GM12865 (cell line): ENCODE measurements around the gene WNT3A.
A peak's percentile ranks its signal among the peaks of the same experiment; 100 is the strongest.

Experiments
- DNase-seq: peaks from one replicate; pipeline ENCODE4 v3.0.0; 2010; ENCODE audit warnings: low read depth
- H3K4me3 ChIP-seq: 2 replicates; pipeline ENCODE4 v1.5.1; 2011; ENCODE audit warnings: mild to moderate bottlenecking, low read depth, low read length, control low read depth
- TF ChIP-seq, protein P1 (sequence below): IDR thresholded peaks from 2 replicates; pipeline ENCODE4 v1.5.1; 2011; ENCODE audit warnings: low read length, control low read depth, low read depth, inconsistent platforms; ENCODE audit not compliant: insufficient read depth; ENCODE audit errors: missing control alignments

Gene WNT3A

DNA sequence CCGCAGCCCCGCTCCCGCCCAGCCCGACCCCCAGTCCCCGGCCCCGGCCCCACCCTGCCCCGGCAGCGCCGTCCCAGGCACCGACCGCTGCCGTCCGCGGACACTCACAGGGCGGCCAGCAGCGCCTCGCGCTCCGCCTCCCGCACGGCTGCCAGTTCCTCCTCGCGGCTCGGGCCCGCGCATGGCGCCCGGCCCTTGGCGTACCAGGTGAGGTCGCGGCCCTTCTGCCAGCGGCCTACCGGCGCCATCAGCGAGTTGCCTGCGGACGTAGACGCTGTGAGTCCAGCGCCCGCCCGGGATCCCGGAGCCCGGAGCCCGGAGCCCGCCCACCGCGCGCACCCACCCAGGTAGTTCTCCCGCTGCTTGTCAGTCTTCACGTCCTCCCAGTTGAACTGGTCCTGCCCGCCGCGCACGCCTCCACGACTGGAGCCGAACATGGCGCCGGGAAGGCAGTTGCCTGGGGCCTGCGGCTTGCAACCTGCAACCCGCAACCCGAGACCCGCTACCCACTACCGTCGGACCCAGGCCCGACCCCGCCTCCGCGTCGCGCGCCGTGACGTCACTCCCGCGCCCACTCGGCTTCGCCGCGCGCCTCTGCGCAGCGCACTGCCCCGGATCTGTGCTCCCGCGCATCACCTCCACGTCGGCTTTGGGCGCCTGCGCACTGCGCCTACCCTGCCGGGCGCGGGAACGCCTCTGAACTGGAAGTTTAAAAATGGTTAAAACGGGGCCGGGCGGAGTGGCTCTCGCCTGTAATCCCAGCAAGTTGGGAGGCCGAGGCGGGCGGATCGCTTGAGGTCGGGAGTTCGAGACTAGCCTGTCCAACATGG lies 96.2 kb downstream of the WNT3A start, which contains the start of gene C1orf35:
TSS of gene C1orf35 (minus strand) at position 535 of the 830 bp plus-strand sequence. CDS start at position 437, 98 bp downstream.
- DNase-seq: peak; percentile 94
- TF ChIP-seq, protein P1, sequence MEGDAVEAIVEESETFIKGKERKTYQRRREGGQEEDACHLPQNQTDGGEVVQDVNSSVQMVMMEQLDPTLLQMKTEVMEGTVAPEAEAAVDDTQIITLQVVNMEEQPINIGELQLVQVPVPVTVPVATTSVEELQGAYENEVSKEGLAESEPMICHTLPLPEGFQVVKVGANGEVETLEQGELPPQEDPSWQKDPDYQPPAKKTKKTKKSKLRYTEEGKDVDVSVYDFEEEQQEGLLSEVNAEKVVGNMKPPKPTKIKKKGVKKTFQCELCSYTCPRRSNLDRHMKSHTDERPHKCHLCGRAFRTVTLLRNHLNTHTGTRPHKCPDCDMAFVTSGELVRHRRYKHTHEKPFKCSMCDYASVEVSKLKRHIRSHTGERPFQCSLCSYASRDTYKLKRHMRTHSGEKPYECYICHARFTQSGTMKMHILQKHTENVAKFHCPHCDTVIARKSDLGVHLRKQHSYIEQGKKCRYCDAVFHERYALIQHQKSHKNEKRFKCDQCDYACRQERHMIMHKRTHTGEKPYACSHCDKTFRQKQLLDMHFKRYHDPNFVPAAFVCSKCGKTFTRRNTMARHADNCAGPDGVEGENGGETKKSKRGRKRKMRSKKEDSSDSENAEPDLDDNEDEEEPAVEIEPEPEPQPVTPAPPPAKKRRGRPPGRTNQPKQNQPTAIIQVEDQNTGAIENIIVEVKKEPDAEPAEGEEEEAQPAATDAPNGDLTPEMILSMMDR: no peak

DNA sequence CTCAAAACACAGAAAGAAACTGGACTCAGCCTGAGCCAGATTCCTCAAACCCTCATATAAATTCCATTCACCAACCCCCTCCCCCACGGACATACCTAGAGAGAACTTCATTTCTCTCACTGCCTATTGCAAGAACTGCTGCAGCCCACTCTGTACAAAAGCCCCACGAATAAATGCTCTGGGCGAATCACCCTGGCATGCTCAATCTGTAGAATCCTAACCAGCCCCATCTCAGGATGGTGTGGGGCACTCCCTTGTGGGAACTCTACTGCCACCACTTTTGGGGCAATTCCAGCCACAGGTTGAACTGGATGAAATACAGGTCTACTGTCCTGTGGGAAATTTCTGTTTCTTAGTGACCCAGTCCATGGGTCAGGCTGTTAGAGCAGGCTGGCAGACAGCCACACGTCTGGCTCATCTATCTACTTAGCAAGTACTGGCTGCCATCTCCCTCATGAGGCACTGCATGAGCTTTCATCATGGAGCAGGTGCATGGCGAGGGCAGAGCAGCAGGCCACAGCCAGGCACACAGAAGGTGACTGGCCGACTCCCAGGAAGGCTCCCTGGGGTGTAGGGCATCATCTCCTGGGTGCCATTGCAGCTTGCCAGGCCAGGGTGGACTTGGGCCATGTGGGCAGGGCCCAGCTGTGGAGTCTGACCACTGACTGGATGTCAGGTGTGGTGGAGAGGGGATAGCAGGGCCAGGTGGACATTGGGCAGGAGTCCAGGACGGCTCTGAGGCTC lies 97.9 kb downstream of the WNT3A start:
- TF ChIP-seq, protein P1: no peak
- H3K4me3 ChIP-seq: no peak overlapping the region; the same call in 1 of the 2 replicates
- DNase-seq: no peak

More for the DNA sequence above, 96.2 kb downstream of the WNT3A start, which contains the start of gene C1orf35:
- peak within 1 kb of the TSS; percentile 84 for H3K4me3 ChIP-seq

DNA sequence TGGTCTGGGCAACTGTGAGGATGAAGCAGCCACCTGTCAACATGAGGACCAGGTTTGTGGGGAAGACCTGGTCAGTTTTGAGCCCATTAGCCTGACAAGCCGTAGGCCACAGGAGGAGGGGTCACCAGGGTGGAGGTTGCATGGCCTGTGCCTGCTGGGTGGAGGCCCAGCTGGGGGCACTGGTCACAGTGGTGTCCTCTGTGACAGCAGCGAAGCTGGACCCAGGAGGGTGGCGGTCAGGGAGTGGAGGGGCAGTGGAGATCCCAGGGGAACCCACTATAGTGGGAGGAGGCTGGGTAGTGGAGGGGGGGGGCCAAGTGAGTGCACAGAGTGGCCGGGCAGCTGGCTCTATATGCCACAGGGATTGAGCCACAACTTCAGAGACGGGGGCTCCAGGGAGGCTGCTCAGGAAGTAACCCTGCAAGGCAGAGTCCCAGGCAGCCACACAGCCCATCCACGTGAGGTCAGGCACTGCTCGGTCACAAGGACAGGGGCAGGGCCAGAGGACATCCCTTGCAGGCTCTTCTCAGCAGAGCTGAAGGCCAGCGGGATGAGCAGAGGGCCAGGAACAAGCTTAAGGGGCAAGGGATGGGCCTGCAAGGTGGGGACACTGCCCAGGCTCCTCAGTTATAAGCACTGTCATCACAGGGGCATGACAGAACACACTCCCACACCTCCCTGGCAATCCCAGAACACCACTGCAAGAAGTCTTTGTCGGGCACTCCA lies 98.6 kb downstream of the WNT3A start:
- H3K4me3 ChIP-seq: no peak overlapping the region
- TF ChIP-seq, protein P1: no peak
- DNase-seq: no peak

DNA sequence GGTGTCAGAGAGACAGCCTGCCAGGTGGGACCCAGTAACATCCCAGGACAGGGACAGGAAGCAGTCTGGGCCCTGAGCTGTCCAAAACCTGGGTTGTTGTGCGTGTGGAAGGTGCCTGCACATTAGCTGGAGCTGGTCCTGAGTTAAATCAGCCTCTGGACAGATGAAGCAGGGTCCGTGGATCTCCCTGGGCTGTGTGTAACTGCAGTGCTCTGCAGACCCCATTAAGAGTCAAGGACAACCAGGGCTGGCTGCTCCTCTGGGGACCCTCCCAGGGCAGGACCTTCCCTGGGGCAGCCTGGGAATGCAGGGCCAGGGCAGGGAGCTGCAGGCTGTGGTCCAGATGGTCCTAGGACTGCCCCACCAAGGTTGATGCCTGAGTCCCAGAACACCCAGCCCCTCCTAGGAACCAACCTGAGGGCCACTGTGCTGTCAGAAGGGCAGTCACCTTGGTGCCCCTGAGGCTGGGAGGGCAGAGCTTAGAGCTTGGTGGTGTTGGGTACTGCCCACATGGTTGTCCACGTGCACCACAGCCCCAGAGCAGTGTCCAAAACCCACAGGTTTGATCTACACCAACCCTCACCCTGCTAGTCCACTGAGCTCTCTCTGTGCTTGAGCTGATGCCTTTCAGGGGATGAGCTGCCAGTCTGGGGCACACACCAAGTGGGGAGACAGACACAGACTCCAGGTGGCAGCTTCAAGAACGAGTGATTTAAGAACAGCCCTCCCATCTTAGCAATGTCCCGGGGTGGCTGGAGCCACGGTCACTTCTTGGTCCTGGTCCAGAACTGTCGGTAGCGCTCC lies 99.4 kb downstream of the WNT3A start:
- no peak overlapping the region for H3K4me3 ChIP-seq
- no peak for DNase-seq
- TF ChIP-seq, protein P1: no peak

DNA sequence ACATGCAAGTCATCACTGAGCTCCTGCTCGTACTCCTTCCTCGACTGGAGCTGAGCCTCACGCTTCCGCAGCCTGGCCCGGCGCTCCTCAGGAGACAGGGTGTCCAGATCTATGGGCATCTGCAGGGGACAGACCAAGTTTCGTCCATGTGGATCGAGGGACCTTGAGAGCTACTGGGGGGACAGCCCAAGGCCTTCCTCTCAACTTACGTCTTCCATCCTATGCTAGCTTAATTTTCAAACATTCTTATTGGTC lies 99.9 kb downstream of the WNT3A start:
- no peak overlapping the region for H3K4me3 ChIP-seq
- no peak for DNase-seq
- TF ChIP-seq, protein P1: no peak

DNA sequence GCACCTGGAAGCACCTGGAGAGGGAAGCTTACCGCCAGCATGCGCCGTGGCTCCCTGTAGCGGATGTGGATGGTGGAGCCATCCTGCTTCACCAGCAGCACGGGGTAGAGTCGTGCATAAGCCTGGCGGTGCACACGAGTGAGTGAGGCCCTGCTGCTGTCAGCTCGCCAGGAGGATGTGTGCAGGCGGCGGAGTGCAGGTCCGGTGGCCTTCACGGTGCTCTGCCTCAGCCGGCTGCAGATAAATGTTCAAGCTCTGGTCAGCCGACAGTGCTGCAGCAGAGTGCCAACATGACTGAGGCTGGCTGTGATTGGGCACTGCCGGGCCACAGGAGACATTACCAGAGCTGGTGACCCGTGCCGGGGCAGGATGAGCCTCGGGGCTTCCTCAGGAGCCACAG lies 100.8 kb downstream of the WNT3A start:
- TF ChIP-seq, protein P1: no peak
- H3K4me3 ChIP-seq: no peak overlapping the region; the same call in 1 of the 2 replicates
- DNase-seq: no peak
